ENCODE results near the gene ZBTB46.
"Not testable (repeated sequence)": the region's sequence is repeated elsewhere in the genome, so short reads cannot be mapped to it uniquely, and the experiment has no call there.

Gene ZBTB46

GRCh38 chr20:63815615-63816253, 15.3 kb downstream of the ZBTB46 start:
- Histone ChIP-seq H3K9ac (ENCODE audit: low read length) (no peak overlapping the region), H3K27me3 (ENCODE audit: control insufficient read depth, insufficient read depth, low read length) (no peaks in the 10 kb centered on the region), H3K4me1 (ENCODE audit: control insufficient read depth, insufficient read depth, low read length) (no peaks in the 10 kb centered on the region), H3K27ac (ENCODE audit: low read depth, low read length) (no peak overlapping the region), H3K36me3 (ENCODE audit: control insufficient read depth, insufficient read depth, low read length) (no peaks in the 10 kb centered on the region), H3K4me3 (ENCODE audit: low read length) (no peak overlapping the region)

GRCh38 chr20:63814891-63815614, 16.0 kb downstream of the ZBTB46 start:
- no peak overlapping the region for H3K9ac ChIP-seq (ENCODE audit: low read length)
- H3K4me1 ChIP-seq (ENCODE audit: control insufficient read depth, insufficient read depth, low read length) = no peaks in the 10 kb centered on the region
- no peak overlapping the region for H3K4me3 ChIP-seq (ENCODE audit: low read length)

GRCh38 chr20:63811491-63811875, 19.6 kb downstream of the ZBTB46 start:
- Histone ChIP-seq H3K27me3 (ENCODE audit: control insufficient read depth, insufficient read depth, low read length) (no peaks in the 10 kb centered on the region), H3K9ac (ENCODE audit: low read length) (no peak overlapping the region), H3K36me3 (ENCODE audit: control insufficient read depth, insufficient read depth, low read length) (no peaks in the 10 kb centered on the region), H3K27ac (ENCODE audit: low read depth, low read length) (no peak overlapping the region), H3K4me1 (ENCODE audit: control insufficient read depth, insufficient read depth, low read length) (no peaks in the 10 kb centered on the region), H3K4me3 (ENCODE audit: low read length) (no peak overlapping the region)

More at GRCh38 chr20:63814891-63815614, 16.0 kb downstream of the ZBTB46 start:
- Histone ChIP-seq H3K27me3 (ENCODE audit: control insufficient read depth, insufficient read depth, low read length) (no peaks in the 10 kb centered on the region), H3K27ac (ENCODE audit: low read depth, low read length) (no peak overlapping the region), H3K36me3 (ENCODE audit: control insufficient read depth, insufficient read depth, low read length) (no peaks in the 10 kb centered on the region)

- H3K9ac ChIP-seq (ENCODE audit: low read length) = no peak overlapping the region
- no peak overlapping the region for H3K27ac ChIP-seq (ENCODE audit: low read depth, low read length)
- no peaks in the 10 kb centered on the region for H3K4me1 ChIP-seq (ENCODE audit: control insufficient read depth, insufficient read depth, low read length)
- H3K36me3 ChIP-seq (ENCODE audit: control insufficient read depth, insufficient read depth, low read length) = no peaks in the 10 kb centered on the region
- no peak overlapping the region for H3K4me3 ChIP-seq (ENCODE audit: low read length)
- H3K27me3 ChIP-seq (ENCODE audit: control insufficient read depth, insufficient read depth, low read length) = no peaks in the 10 kb centered on the region
Observed at GRCh38 chr20:63810730-63811490, 20.2 kb downstream of the ZBTB46 start.

GRCh38 chr20:63809856-63810255, 21.2 kb downstream of the ZBTB46 start:
- Histone ChIP-seq H3K4me1 (ENCODE audit: control insufficient read depth, insufficient read depth, low read length) (no peaks in the 10 kb centered on the region), H3K36me3 (ENCODE audit: control insufficient read depth, insufficient read depth, low read length) (no peaks in the 10 kb centered on the region), H3K27ac (ENCODE audit: low read depth, low read length) (no peak overlapping the region), H3K9ac (ENCODE audit: low read length) (no peak overlapping the region), H3K4me3 (ENCODE audit: low read length) (no peak overlapping the region), H3K27me3 (ENCODE audit: control insufficient read depth, insufficient read depth, low read length) (no peaks in the 10 kb centered on the region)

GRCh38 chr20:63808964-63809674, 21.9 kb downstream of the ZBTB46 start:
- Histone ChIP-seq H3K27me3 (ENCODE audit: control insufficient read depth, insufficient read depth, low read length) (no peaks in the 10 kb centered on the region), H3K4me1 (ENCODE audit: control insufficient read depth, insufficient read depth, low read length) (no peaks in the 10 kb centered on the region), H3K36me3 (ENCODE audit: control insufficient read depth, insufficient read depth, low read length) (no peaks in the 10 kb centered on the region), H3K4me3 (ENCODE audit: low read length) (no peak overlapping the region), H3K9ac (ENCODE audit: low read length) (no peak overlapping the region), H3K27ac (ENCODE audit: low read depth, low read length) (no peak overlapping the region)

- H3K27ac ChIP-seq (ENCODE audit: low read depth, low read length) = no peak overlapping the region
- H3K4me3 ChIP-seq (ENCODE audit: low read length) = no peak overlapping the region
- no peak overlapping the region for H3K9ac ChIP-seq (ENCODE audit: low read length)
- no peaks in the 10 kb centered on the region for H3K27me3 ChIP-seq (ENCODE audit: control insufficient read depth, insufficient read depth, low read length)
- no peaks in the 10 kb centered on the region for H3K4me1 ChIP-seq (ENCODE audit: control insufficient read depth, insufficient read depth, low read length)
- no peaks in the 10 kb centered on the region for H3K36me3 ChIP-seq (ENCODE audit: control insufficient read depth, insufficient read depth, low read length)
Observed at GRCh38 chr20:63808145-63808724, 22.8 kb downstream of the ZBTB46 start.

- Histone ChIP-seq H3K4me1 (ENCODE audit: control insufficient read depth, insufficient read depth, low read length) (no peaks in the 10 kb centered on the region), H3K36me3 (ENCODE audit: control insufficient read depth, insufficient read depth, low read length) (no peaks in the 10 kb centered on the region), H3K27ac (ENCODE audit: low read depth, low read length) (no peak overlapping the region), H3K4me3 (ENCODE audit: low read length) (no peak overlapping the region), H3K9ac (ENCODE audit: low read length) (no peak overlapping the region), H3K27me3 (ENCODE audit: control insufficient read depth, insufficient read depth, low read length) (no peaks in the 10 kb centered on the region)
Observed at GRCh38 chr20:63807654-63808053, 23.4 kb downstream of the ZBTB46 start.

GRCh38 chr20:63804308-63804636, 26.8 kb downstream of the ZBTB46 start:
- Histone ChIP-seq H3K9ac (ENCODE audit: low read length) (no peak overlapping the region), H3K27ac (ENCODE audit: low read depth, low read length) (no peak overlapping the region), H3K4me1 (ENCODE audit: control insufficient read depth, insufficient read depth, low read length) (no peaks in the 10 kb centered on the region), H3K4me3 (ENCODE audit: low read length) (no peak overlapping the region), H3K27me3 (ENCODE audit: control insufficient read depth, insufficient read depth, low read length) (peaks cover 3% of the 10 kb centered on the region), H3K36me3 (ENCODE audit: control insufficient read depth, insufficient read depth, low read length) (no peaks in the 10 kb centered on the region)

- Histone ChIP-seq H3K36me3 (ENCODE audit: control insufficient read depth, insufficient read depth, low read length) (no peaks in the 10 kb centered on the region), H3K9ac (ENCODE audit: low read length) (no peak overlapping the region), H3K4me3 (ENCODE audit: low read length) (no peak overlapping the region), H3K4me1 (ENCODE audit: control insufficient read depth, insufficient read depth, low read length) (no peaks in the 10 kb centered on the region), H3K27ac (ENCODE audit: low read depth, low read length) (no peak overlapping the region), H3K27me3 (ENCODE audit: control insufficient read depth, insufficient read depth, low read length) (peaks cover 3% of the 10 kb centered on the region)
Observed at GRCh38 chr20:63802469-63803240, 28.4 kb downstream of the ZBTB46 start.

- not testable (repeated sequence) for H3K9ac ChIP-seq (ENCODE audit: low read length); H3K36me3 ChIP-seq (ENCODE audit: control insufficient read depth, insufficient read depth, low read length); H3K4me1 ChIP-seq (ENCODE audit: control insufficient read depth, insufficient read depth, low read length); H3K4me3 ChIP-seq (ENCODE audit: low read length); H3K27ac ChIP-seq (ENCODE audit: low read depth, low read length); H3K27me3 ChIP-seq (ENCODE audit: control insufficient read depth, insufficient read depth, low read length)
Observed at GRCh38 chr20:63801174-63801573, 29.9 kb downstream of the ZBTB46 start.
